AG10803 (cell line): Measurements from ENCODE around the gene CNTFR.

Experiments used
- DNase-seq: peaks from one replicate; pipeline ENCODE4 v3.0.0; 2010; ENCODE audit warnings: low read depth
- H3K4me3 ChIP-seq: 2 replicates; pipeline ENCODE4 v1.5.1; 2011; ENCODE audit warnings: mild to moderate bottlenecking, low read length, control low read depth
- TF ChIP-seq, protein P1 (sequence below): conservative IDR thresholded peaks from 2 replicates; pipeline ENCODE4 v1.5.1; 2011; ENCODE audit warnings: mild to moderate bottlenecking, low read length, control low read depth, inconsistent platforms

Gene CNTFR

DNA sequence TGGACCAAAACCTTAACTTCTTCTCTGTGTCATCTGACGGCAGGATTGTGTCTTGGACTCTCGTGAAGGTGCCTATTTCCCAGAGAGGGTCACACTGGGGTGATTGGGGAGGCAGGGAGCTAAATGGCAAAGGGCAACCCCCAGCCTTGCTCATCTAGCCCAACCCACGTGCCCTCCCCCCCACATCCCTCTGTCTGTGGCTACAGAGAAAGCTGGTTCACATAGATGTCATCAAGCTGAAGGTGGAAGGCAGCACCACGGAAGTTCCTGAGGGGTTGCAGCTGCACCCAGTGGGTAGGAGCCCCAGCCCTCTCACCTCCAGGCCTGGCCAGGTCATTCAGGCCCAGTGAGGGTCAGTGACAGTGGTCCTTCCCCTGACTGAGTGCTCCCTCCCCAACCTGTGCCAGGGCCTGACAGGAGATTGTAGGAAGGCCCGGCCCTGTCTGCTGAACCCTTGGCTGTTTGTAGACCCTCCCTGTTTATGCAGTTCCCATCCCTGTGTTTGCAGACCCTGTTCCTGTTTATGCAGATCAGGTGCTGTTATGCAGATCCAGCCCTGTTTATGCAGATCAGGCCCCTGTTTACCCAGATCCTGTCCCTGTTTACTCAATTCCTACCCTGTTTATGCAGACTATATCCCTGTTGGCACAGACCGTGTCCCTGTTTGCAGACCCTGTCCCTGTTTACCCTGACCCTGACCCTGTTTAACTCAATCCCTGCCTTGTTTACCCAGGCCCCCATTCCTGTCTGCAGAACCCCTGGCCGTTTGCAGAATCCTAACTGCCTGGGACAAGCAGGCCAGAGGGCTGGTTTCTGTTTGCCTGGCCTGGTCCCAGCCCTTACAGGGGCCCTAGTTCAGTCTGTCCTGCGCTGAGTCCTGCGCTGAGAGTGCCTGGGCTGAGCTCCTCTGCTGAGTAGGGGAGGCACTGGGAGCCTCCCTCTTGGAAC is 77.1 kb downstream of the CNTFR start:
- no peak for DNase-seq
- TF ChIP-seq, protein P1, sequence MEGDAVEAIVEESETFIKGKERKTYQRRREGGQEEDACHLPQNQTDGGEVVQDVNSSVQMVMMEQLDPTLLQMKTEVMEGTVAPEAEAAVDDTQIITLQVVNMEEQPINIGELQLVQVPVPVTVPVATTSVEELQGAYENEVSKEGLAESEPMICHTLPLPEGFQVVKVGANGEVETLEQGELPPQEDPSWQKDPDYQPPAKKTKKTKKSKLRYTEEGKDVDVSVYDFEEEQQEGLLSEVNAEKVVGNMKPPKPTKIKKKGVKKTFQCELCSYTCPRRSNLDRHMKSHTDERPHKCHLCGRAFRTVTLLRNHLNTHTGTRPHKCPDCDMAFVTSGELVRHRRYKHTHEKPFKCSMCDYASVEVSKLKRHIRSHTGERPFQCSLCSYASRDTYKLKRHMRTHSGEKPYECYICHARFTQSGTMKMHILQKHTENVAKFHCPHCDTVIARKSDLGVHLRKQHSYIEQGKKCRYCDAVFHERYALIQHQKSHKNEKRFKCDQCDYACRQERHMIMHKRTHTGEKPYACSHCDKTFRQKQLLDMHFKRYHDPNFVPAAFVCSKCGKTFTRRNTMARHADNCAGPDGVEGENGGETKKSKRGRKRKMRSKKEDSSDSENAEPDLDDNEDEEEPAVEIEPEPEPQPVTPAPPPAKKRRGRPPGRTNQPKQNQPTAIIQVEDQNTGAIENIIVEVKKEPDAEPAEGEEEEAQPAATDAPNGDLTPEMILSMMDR, result no peak
- H3K4me3 ChIP-seq, result no peak overlapping the region

DNA sequence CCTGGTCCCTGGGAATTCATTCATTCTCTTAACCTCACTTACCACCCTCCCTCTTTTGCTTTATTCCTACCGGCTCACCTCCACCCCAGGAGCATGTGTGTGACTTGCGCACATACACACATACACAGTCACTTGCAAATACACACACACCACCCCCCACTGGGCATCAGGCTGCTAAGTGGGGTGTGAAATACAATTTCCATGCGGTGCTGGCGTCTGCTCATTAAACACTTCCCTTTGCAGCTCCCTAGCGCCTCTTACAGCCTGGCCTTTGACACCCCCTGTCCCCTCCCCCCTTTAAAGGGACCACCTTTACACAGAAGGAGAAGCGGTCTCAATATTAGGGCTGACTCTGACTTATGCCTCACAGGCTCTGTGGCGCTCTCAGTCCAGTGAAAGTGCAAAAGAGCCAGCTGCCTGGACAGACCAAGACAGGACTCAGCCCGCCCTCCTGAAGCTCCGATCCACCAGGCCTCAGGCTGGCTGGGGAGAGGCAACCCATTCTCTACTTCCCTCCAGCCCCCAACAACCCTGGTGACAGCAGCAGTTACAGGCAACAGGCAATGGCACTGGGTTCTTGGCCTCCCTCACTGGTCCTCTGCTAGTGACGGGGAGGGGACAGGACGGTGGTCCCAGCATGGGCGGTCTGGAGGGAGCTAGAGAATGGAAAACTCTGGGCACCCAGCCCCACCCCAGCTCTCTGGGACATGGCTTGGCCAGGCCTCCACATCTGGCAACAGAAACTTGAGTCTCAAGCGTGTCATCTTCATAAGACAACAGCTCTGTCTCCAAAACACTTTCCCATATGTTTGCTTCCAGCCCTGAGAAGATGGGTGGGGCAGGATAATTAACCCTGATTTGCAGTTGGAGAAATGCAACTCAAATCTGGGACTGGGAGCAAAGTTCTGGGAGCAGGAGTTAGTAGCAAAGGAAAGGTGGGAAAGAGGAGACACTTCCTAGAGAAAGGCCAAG is 78.7 kb downstream of the CNTFR start:
- DNase-seq, result no peak
- no peak overlapping the region for H3K4me3 ChIP-seq
- TF ChIP-seq, protein P1, result no peak

DNA sequence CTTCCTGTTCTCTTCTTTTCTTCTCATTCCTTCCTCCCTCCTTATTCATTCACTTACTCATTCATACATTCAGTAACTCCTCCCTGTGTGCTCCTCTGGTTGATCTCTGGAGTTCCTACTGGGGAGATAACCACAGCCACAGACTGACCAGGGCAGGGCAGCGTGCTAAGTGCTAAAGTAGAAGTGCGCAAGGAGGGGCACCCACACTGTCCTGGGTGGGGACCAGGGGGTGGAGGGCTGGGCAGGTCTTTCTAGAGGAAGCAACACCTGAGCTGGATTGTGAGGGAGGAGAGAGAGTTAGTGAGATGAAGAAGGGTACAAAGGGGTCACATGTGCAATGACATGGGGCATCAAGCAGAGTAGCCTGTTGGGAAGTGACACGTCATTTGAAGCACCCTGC is 80.6 kb downstream of the CNTFR start:
- no peak overlapping the region for H3K4me3 ChIP-seq
- TF ChIP-seq, protein P1, result no peak

DNA sequence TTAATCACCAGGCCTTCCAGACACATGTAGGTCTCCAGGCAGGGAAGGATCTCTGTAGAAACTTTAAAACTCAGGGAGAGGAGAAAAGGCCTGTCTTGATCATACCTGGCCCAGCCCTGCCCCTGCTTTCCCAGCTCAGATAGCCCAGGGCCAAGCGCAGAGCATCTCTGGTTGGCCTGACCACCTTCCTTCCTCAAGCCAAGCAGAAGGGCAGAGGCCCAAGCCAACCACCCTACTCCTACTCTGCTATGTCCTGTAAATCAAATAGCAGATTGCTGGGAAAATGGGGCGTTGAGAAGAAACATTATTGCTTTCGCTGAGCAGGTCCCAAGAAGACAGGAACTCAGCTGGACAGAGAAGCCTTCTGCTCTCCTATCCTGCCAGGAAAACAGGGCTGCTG is 81.1 kb downstream of the CNTFR start:
- TF ChIP-seq, protein P1, result no peak
- no peak for DNase-seq
- H3K4me3 ChIP-seq, result no peak overlapping the region

More for the DNA sequence above, 80.6 kb downstream of the CNTFR start:
- DNase-seq, result no peak

DNA sequence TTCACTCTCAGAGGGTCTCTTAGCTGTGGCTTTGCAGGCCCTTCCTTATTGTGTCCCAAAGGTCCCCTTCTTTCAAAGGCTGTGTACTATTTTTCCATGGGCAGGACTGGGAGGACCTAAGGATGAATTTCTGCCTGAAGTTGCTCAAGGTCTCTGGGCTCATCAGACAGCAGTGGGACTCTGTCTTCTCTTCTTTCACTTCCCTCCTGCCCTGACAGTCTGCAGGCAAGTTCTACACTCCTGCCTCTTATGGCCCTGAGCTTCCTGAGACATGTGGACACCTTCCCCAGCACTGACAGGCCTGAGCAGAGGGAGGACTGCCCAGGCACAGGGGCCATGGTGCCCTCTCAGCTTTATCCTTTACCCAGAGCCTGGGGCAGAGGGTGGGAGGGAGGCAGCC is 81.6 kb downstream of the CNTFR start:
- H3K4me3 ChIP-seq, result no peak overlapping the region
- TF ChIP-seq, protein P1, result no peak
- DNase-seq, result no peak

DNA sequence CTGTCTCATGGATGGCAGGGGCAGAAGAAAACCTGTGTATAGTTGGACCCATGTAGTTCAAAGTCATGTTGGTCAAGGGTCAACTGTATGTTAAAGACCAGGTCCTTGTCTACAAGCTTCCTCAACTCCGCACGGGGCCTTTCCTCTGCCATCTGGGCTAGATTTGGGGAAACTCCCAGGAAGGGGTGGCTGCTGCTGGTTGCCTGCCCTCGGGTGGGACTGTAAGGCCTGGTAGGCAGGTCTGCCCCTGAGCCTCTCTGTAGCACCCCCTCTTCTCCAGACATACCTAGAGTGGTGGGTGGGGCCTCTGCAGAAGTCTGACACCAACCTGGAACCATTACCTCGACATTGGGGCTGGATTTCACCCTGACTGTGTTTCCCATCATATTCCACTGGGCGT is 82.0 kb downstream of the CNTFR start:
- TF ChIP-seq, protein P1, result no peak
- DNase-seq, result no peak
- no peak overlapping the region for H3K4me3 ChIP-seq
